Activated CD4-positive, alpha-beta T cell treated with anti-CD3 and anti-CD28 coated beads, Interleukin-2, amount 10 ng/mL, durations not matched to agents 24 days and 14 days (primary cell): Measurements from ENCODE around the gene SH2D3A. TPM values are rescaled to one million over a fixed set of nuclear protein-coding genes. Genes with fewer than 3 reads are reported as not detected.
"Not testable (repeated sequence)": the region's sequence is repeated elsewhere in the genome, so short reads cannot be mapped to it uniquely, and the experiment has no call there.

ENCODE experiments used
- DNase-seq: peaks from one replicate; pipeline ENCODE4 v3.0.0; 2022
- H3K27ac Mint-ChIP-seq: one replicate; pipeline ENCODE4 v1.8.0; 2022; ENCODE audit warnings: mild to moderate bottlenecking, mixed read lengths
- H3K27me3 Mint-ChIP-seq: one replicate; pipeline ENCODE4 v1.8.0; 2022; ENCODE audit warnings: mixed read lengths
- H3K36me3 Mint-ChIP-seq: one replicate; pipeline ENCODE4 v1.8.0; 2022; ENCODE audit warnings: low read depth, mild to moderate bottlenecking, mixed read lengths
- H3K4me1 Mint-ChIP-seq: one replicate; pipeline ENCODE4 v1.8.0; 2021; ENCODE audit warnings: mixed read lengths
- H3K4me3 Mint-ChIP-seq: one replicate; pipeline ENCODE4 v1.8.0; 2022; ENCODE audit warnings: mild to moderate bottlenecking, moderate library complexity, mixed read lengths
- H3K9me3 Mint-ChIP-seq: one replicate; pipeline ENCODE4 v1.8.0; 2021; ENCODE audit warnings: mixed read lengths
- intact Hi-C: fragments of 100-400 bp; cut with micrococcal nuclease; formaldehyde crosslinking; loops from one replicate; pipeline ENCODE4 v1.15.1; 2023
- total RNA-seq: library from RNA; stranded (reverse); gene quantifications from 2 replicates; pipeline ENCODE4 v1.2.3, GENCODE V29; 2022

The SH2D3A gene
- total RNA-seq, 1 donor from 2014 or later = 11.0 TPM

DNA sequence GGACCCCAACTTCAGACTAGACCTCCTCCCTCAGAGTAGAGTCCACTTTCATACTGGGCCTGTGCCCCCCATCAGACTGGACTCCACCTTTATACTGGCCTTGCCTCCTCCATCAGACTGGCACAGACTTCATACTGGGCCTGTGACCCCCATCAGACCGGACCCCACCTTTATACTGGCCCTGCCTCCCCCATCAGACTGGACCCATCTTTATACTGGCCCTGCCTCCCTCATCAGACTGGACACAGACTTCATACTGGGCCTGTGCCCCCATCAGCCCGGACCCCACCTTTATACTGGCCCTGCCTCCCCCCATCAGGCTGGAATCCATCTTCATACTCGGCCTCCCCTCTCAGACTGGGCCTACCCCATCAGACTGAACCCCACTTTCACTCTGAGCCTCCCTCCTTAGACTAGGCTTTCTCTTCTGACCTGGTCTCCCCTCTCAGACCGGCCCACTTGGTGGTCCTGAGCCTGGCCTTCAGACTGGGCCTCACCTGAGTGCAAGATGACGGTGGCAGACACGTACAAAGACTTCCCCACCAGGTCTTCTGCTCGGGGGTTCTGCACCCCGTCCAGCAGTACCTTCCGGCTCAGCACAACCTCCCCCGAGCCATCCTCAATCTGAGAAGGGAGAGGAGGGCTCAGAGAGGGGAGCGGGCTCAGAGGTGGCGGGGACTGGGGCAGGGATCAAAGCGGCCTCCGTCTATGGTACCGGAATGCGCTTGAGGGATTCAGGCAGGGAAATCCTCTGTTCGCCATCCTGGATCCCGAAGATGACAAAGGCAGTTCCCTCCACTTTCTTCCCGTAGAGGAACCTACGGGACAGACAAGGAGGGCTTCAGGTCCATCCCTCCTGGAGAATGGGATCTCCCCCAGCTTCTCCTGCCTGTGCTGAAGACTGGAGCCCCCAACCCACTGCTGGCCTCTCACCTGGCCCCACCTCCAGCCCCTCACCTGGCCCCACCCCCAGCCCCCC lies 54.3 kb downstream of the SH2D3A start:
- Mint-ChIP-seq H3K27me3 (peaks cover 45% of the 10 kb centered on the region), H3K27ac (peak overlapping the region; percentile 74), H3K36me3 (no peaks in the 10 kb centered on the region), H3K4me1 (peaks cover 17% of the 10 kb centered on the region), H3K4me3 (no peak overlapping the region), H3K9me3 (no peaks in the 10 kb centered on the region)
- intact Hi-C loops = no loop called here
- DNase-seq = no peak

DNA sequence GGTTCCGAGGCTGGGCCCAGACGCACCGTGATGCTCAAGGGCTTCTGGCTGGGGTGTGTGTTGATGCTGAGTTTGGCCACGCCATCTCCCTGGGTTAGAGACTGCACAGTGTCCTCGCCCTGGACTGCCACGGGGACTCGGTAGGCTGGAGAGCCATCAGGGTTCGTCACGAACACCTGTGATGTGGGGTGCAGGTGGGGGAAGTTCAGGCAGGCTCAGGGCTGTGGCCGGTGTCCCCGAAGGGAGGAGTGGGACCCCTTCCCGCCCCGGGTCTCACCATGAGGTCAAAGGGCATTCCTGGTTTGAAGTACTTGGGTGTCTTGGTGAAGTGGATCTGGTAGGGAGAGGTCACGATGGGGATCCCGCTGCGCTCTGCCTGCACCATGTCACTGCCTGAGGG lies 55.0 kb downstream of the SH2D3A start:
- Mint-ChIP-seq H3K27ac (peak overlapping the region; percentile 74), H3K27me3 (peaks cover 47% of the 10 kb centered on the region), H3K9me3 (no peaks in the 10 kb centered on the region), H3K4me3 (no peak overlapping the region), H3K36me3 (no peaks in the 10 kb centered on the region), H3K4me1 (peaks cover 13% of the 10 kb centered on the region)
- intact Hi-C loops = no loop called here
- no peak for DNase-seq

DNA sequence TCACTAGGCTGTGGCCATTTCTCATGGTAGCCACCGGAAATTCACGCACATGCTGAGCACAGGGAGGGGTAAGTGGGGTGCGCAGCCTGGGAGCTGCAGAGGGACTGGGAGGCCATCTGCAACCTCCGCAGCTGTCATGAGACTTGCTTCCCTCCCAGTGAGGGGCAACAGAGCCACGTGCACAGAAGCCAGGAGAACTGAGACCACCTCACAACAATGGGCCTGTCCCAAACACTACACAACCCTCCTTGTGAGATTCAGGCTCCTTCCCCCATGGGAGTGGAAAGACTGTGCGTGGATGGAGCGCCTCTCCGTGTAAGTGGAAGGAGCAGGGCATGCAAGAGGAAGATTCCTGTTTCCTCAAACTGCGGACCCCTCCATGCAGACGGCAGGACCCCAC lies 55.6 kb downstream of the SH2D3A start:
- peaks cover 47% of the 10 kb centered on the region for H3K27me3 Mint-ChIP-seq
- intact Hi-C loops = no loop called here
- no peak for DNase-seq
- H3K27ac Mint-ChIP-seq = no peak overlapping the region
- no peak overlapping the region for H3K4me3 Mint-ChIP-seq
- H3K9me3 Mint-ChIP-seq = no peaks in the 10 kb centered on the region
- peaks cover 13% of the 10 kb centered on the region for H3K4me1 Mint-ChIP-seq
- H3K36me3 Mint-ChIP-seq = no peaks in the 10 kb centered on the region

DNA sequence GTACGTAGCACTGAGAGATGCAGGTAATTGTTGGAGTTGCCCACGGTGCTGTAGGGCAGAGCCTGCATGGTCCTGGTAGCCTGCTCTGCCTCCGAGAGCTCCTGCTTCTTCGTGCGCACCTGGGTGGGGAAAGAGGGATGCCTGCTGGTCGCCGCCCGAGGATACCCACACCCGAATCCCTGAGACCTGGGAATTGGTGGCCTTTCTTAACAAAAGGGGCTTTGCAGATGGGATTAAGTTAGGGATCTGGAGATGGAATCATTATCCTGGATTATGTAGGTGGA lies 56.2 kb downstream of the SH2D3A start:
- Mint-ChIP-seq H3K27ac (no peak overlapping the region), H3K36me3 (no peaks in the 10 kb centered on the region), H3K9me3 (no peaks in the 10 kb centered on the region), H3K4me1 (peaks cover 13% of the 10 kb centered on the region), H3K4me3 (no peak overlapping the region), H3K27me3 (peaks cover 44% of the 10 kb centered on the region)
- no peak for DNase-seq
- intact Hi-C loops = no loop called here

DNA sequence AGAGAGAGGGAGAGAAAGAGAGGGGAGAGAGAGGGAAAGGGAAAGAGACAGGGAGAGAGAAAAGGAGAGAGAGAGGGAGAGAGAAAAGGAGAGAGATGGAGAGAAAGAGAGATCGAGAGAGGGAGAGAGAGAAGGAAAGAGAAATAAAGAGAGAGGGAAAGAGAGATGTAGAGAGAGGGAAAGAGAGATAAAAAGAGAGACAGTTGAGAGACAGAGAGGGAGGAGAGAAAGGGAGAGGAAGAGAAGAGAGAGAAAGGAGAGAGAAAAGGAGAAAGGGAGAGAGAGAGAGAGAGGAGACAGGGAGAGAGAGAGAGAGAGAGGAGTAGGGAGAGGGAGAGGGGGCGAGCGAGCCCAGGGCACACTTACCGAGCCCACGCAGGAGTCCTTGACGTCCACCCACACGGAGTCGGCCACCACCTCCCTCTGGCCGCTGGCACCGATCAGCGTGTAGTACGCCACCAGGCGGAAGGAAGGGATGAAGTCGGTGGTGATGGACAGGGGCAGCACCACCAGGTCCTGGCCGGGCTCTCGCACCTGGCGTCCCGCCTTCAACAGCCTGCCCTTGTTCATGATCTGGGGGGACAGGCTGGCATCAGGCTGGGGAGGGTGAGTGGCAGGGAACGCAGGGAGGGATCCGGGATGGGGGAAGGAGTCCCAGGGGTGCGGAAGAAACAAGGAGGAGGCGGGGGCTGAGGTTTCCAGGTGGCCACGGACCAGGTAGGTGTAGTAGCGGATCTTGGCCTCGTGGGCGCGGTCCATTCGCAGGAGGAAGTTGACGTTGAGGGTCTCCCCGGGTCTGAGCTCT lies 56.8 kb downstream of the SH2D3A start:
- H3K36me3 Mint-ChIP-seq = no peaks in the 10 kb centered on the region
- H3K4me3 Mint-ChIP-seq = peak overlapping the region; percentile 69
- peaks cover 13% of the 10 kb centered on the region for H3K4me1 Mint-ChIP-seq
- peak overlapping the region; percentile 45 for H3K27ac Mint-ChIP-seq
- H3K9me3 Mint-ChIP-seq = no peaks in the 10 kb centered on the region
- H3K27me3 Mint-ChIP-seq = peaks cover 44% of the 10 kb centered on the region
- intact Hi-C loops = no loop called here
- no peak for DNase-seq

DNA sequence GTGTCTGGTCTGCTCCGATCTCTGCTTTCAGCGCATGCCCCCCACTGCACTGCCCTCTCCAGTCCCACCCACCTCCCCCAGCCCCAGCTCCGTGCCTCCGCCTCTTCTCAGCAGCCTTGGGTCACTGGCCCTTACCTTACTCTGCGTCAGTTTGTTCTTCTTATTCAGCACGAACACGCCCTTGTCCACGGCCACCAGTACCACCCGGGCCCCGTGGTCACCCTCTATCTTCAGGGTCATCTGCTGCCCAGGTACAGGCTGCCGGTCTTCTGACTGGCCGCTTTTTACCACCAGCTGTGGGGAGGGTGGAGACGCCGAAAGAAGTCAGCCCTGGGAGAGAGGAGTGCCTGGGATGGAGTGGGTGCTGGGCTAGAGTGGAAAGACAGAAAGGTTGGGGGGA lies 57.7 kb downstream of the SH2D3A start:
- Mint-ChIP-seq H3K27ac (peak overlapping the region; percentile 59), H3K9me3 (no peaks in the 10 kb centered on the region), H3K36me3 (no peaks in the 10 kb centered on the region), H3K27me3 (peaks cover 44% of the 10 kb centered on the region), H3K4me1 (peaks cover 13% of the 10 kb centered on the region), H3K4me3 (no peak overlapping the region)
- intact Hi-C loops = no loop called here
- DNase-seq = no peak

DNA sequence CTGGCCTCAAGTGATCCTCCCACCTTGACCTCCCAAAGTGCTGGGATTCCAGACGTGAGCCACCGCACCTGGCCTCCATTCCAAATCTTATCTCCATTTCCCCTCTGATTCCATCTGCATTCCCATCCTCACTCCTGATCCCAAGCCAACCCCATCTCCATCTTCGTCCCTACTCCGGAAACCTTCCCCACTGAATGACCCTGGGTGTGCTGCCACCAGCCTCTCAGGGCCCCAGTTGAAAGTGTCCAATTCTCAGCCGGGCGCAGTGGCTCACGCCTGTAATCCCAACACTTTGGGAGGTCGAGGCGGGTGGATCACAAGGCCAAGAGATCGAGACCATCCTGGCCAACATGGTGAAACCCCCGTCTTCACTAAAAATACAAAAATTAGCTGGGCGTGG lies 58.3 kb downstream of the SH2D3A start:
- peaks cover 44% of the 10 kb centered on the region for H3K27me3 Mint-ChIP-seq
- H3K27ac Mint-ChIP-seq, H3K4me3 Mint-ChIP-seq, intact Hi-C loops, H3K36me3 Mint-ChIP-seq, DNase-seq, H3K9me3 Mint-ChIP-seq: not testable (repeated sequence)
- peaks cover 13% of the 10 kb centered on the region for H3K4me1 Mint-ChIP-seq

DNA sequence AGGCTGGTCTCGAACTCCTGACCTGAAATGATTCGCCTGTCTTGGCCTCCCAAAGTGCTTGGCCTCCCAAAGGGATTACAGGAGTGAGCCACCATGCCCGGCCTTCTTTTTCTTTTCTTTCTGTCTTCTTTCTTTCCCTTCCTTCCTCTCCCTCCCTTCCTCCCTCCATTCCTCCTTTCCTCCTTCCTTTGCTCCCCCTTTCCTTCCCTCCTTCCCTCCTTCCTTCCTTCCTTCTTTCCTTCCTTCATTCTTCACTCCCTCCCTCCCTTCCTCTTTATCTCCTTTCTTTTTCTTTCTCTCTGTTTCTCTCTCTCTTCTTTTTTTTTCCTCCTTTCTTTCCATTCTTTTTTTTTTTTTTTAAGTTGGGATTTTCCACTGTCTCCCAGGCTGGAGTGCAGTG lies 58.9 kb downstream of the SH2D3A start:
- Mint-ChIP-seq H3K27ac (no peak overlapping the region), H3K36me3 (no peaks in the 10 kb centered on the region), H3K27me3 (peaks cover 44% of the 10 kb centered on the region), H3K9me3 (no peaks in the 10 kb centered on the region), H3K4me3 (no peak overlapping the region), H3K4me1 (peaks cover 13% of the 10 kb centered on the region)
- intact Hi-C loops = no loop called here
- DNase-seq = no peak

DNA sequence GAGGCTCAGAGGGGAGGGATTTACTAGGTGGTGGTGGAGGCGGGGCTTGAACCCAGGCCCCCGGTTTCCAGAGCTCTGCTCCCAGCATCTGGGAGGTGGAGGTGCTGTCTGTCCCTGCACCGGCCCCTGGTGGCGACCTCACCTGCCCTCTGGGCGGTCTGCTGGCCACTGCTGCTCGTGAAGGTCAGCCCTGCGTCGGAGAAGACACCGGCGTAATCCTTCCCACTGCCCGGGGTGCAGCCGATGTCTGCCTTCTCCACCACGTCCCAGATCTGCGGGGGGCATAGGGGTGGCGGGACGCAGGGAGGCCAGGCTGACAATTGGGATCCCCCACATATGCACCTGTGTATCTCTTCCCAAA lies 59.6 kb downstream of the SH2D3A start:
- Mint-ChIP-seq H3K9me3 (no peaks in the 10 kb centered on the region), H3K36me3 (no peaks in the 10 kb centered on the region), H3K27ac (no peak overlapping the region), H3K4me3 (no peak overlapping the region), H3K4me1 (peaks cover 13% of the 10 kb centered on the region), H3K27me3 (peaks cover 46% of the 10 kb centered on the region)
- intact Hi-C loops = no loop called here
- no peak for DNase-seq

DNA sequence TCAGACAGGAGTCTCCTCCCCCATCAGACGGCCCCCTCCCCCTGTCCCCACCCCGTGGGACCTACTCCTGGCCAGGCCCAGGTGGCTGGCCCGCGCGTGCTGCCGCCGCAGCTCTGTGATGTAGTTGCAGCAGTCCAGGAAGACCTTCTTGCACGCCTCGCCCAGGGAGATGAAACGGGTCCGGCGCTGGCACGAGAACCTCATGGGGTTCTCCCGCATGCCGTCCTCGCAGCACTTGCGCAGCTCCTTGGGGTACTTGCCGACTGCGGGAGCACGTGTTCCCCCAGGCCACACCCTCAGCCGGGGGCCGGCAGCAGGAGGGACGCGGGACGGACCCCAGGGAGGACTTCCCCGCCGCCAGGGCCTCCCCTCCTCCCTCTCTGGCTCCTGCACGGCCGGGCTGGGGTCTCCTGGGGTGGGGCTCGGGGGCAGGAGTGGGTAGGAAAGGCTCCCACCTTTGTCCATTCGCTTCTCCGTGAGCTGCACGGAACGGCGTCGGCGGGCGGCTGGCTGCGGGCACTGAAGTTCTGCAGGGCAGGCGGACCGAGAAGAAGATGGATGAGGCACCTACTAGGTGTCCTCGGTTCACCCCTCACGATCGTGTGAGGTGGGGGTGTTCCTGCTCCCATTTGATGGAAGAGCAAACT lies 60.1 kb downstream of the SH2D3A start:
- intact Hi-C loops = no loop called here
- no peak for DNase-seq
- no peaks in the 10 kb centered on the region for H3K9me3 Mint-ChIP-seq
- H3K4me1 Mint-ChIP-seq = peaks cover 13% of the 10 kb centered on the region
- H3K27me3 Mint-ChIP-seq = peaks cover 41% of the 10 kb centered on the region
- H3K36me3 Mint-ChIP-seq = no peaks in the 10 kb centered on the region
- H3K4me3 Mint-ChIP-seq = no peak overlapping the region
- H3K27ac Mint-ChIP-seq = no peak overlapping the region

DNA sequence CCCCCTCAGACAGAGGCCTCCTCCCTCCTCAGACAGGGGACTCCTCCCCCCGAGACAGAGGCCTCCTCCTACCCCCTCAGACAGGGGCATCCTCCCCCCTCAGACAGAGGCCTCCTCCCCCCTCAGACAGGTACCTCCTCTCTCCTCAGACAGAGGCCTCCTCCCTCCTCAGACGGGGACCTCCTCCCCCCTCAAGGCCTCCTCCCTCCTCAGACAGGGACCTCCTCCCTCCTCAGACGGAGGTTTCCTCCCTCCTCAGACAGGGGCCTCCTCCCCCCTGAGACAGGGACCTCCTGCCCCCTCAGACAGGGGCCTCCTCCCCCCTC lies 60.6 kb downstream of the SH2D3A start:
- no peaks in the 10 kb centered on the region for H3K9me3 Mint-ChIP-seq
- H3K4me3 Mint-ChIP-seq = no peak overlapping the region

DNA sequence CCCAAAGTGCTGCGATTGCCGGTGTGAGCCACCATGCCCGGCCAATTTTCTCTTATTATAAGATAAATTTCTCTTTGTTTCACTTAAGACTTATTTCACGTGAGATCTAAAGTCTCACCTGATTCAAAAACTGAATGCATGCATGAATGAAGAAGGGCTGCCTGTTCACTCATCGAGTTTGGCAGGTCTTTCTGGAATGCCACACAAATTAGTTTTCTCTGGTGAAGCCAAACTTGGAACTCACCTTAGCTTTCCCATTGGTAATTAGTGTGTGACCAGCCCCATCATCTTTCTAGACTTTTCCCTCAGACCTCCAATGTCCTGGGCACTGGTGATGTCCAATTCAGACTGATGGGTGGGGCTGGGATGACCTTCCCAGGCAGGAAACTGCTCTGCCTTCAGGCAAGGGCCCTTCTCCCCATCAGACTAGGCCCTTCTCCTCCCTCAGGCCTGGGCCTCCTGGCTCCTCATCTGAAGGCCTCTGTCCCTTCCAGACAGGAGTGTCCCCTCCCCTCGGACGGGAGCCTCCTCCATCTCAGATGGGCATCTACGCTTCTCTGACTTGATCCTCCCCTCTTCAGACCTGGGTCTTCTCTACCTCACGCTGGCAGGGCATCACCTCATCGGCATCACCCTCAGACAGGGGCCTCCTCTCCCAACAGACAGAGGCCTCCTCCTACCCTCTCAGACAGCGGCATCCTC lies 61.2 kb downstream of the SH2D3A start:
- H3K4me3 Mint-ChIP-seq = no peak overlapping the region
- H3K36me3 Mint-ChIP-seq = no peaks in the 10 kb centered on the region
- no peaks in the 10 kb centered on the region for H3K9me3 Mint-ChIP-seq
- peaks cover 34% of the 10 kb centered on the region for H3K27me3 Mint-ChIP-seq
- H3K4me1 Mint-ChIP-seq = peaks cover 12% of the 10 kb centered on the region
- no peak overlapping the region for H3K27ac Mint-ChIP-seq
- intact Hi-C loops = no loop called here
- DNase-seq = no peak

More for the DNA sequence above, 60.6 kb downstream of the SH2D3A start:
- intact Hi-C loops = no loop called here
- Mint-ChIP-seq H3K27ac (no peak overlapping the region), H3K36me3 (no peaks in the 10 kb centered on the region), H3K4me1 (peaks cover 13% of the 10 kb centered on the region), H3K27me3 (peaks cover 39% of the 10 kb centered on the region)
- DNase-seq = no peak
